GM19193 (cell line): Measurements from ENCODE around the gene SLC29A1.

Source experiments
- POLR2A ChIP-seq: IDR thresholded peaks from 4 replicates; pipeline ENCODE4 v1.6.1; 2011; ENCODE audit not compliant: insufficient read depth, insufficient read length; ENCODE audit errors: extremely low read depth

SLC29A1 gene

DNA sequence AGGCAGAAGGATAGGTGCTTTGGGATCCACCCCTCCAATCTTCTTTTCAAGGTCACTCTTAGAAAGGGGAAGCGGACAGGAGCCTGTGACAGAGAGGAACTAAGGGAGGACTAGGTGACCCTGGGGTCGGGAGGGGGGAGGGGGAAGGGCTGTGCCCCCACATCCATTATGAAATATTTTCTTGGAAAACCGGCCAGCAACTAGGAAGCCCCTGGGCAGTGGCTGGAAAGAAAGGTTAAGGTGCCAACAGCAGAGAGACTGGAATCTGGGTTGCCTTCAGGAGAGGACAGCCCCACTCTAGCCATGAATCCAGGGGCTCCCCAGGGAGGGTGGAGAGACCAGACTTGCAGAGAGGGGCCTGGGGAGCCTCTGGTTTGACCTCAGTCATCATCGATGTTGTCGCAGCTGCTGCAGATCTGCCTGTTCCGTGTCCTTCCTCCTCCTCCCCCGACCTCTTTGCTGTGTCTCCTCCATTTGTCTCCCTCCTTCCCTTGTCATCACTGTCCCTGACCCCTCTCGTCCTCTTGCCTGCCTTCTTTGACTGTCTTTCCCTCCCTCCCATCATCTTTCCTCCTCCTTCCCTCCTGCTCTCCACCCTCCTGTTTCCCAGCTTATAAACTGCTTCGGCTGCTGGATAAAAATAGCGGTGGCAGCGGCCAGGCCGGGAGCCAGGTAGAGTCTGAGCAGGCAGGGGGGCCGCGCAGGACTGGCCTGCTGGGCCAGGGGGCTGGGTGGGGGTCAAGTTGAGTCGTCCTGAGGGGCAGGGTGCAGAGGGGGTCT, 3.2 kb downstream of the SLC29A1 start:
- no peak for TF ChIP-seq POLR2A

DNA sequence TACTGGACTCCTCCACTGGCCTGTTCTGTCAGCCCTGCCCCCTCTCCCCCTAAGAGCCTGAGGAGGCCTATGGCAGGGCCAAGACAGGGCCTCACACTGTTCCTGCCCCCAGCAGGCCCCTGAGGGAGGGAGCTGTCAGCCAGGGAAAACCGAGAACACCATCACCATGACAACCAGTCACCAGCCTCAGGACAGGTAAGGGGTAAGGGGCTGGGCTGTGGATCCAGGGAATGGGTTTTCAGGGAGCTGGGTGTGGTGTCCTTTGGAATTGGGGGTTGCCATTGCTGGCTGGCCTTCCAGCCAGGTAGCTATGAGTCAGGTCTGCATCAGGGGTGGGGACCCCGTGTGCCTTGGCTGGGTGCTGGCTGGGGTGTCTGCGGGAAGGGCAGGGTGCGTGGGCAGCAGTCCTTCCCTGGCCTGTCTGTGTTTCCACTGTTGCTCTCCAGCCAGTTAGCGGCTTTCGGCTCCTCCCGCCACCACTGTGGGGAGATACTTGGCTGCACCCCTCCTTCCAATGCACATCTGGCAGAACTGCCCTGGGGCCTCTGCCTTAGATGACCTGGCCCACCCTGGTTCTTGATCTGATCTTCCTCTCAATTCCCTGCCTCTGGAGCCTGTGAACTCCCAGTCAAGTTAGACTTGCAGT, 3.9 kb downstream of the SLC29A1 start:
- no peak for TF ChIP-seq POLR2A

DNA sequence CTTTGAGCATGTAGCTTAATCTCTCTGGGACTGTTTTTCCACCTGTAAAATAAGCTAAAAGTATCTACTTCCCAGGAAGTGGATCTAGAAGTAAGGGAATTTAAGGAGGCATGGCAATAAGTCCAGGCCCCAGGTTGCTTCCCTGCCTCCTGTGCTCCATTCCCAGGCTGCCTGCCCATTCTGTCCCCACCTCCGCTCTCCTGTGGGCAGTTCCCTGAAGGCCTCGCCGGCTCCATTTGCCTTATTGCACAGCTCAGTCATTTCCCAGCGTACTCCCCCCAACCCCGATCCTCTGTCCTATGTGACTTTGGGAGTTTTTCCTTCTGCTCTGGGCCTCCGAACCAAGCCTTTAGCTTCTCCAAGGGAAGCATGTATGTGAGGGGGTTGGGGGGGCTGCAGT, 4.6 kb downstream of the SLC29A1 start:
- no peak for TF ChIP-seq POLR2A

DNA sequence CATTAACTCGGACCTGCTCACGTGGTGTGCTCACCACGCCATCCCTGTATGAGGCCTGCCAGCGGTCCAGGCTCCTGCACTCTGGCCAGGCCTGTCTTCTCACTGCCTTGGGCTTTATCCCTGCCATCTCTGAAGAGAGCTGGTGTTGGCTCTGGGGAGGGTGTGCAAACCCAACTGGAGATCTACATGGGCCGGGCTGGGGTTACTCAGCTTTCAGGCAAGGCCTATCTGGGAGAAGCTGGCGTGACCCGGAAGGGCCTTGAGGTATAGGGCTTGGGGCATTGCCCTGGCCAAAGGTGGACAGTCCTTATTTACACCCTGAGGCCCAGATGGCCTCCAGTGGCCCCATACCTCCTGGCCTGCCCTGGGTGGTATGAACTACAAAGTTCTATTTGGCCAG, 5.0 kb downstream of the SLC29A1 start:
- no peak for TF ChIP-seq POLR2A

DNA sequence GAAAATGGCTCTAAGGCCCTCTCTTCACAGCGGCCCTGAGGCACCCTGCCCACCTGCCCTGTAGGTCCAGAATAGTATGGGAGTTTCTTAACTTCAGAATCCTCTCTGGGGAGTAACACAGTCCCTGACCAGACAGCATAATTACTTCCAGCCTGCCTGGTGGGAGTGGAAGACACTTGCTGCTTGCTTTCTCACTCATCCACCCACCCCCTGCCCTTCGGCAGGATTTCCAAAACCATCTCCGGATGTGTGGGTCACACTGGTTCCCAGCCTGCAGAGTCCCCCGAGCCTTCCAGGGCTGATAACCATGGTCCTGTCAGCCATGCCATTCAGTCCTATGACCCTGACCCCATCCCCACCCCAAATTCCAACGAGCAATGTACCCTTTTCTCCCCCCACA, 5.4 kb downstream of the SLC29A1 start:
- TF ChIP-seq POLR2A, result no peak

DNA sequence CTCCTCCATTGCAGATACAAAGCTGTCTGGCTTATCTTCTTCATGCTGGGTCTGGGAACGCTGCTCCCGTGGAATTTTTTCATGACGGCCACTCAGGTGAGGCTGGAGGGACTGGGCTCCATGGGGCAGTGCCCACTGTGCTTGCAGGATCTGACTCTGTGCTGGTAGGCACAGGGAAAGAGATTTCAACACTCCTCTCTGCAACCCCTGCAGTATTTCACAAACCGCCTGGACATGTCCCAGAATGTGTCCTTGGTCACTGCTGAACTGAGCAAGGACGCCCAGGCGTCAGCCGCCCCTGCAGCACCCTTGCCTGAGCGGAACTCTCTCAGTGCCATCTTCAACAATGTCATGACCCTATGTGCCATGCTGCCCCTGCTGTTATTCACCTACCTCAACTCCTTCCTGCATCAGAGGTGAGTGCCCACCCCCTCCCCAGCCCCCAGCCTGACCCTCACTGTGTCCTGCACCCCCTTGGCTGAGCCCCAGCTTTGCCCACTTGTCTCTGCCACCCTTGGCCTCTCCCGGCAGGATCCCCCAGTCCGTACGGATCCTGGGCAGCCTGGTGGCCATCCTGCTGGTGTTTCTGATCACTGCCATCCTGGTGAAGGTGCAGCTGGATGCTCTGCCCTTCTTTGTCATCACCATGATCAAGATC, 6.1 kb downstream of the SLC29A1 start:
- no peak for TF ChIP-seq POLR2A

DNA sequence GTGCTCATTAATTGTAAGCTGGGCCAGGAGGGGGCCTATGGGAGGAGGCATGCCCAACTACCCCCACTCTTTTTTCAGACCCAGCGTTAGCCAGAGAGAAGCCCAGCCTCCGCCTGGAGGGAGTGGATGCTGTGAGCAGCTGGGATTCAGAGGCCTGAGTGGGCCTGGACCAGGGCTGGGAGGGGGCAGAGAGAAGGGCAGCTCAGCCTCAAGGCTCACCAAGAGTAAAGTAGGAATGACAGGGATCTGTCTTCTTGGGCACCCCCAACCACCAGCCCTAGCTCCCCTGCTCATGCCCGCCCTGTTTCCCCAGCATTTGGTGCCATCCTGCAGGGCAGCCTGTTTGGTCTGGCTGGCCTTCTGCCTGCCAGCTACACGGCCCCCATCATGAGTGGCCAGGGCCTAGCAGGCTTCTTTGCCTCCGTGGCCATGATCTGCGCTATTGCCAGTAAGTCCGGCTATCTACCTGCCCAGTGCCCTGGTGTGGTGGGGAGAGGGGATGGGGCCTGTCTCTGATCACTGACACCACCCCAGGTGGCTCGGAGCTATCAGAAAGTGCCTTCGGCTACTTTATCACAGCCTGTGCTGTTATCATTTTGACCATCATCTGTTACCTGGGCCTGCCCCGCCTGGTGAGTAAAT, 6.8 kb downstream of the SLC29A1 start:
- no peak for TF ChIP-seq POLR2A

DNA sequence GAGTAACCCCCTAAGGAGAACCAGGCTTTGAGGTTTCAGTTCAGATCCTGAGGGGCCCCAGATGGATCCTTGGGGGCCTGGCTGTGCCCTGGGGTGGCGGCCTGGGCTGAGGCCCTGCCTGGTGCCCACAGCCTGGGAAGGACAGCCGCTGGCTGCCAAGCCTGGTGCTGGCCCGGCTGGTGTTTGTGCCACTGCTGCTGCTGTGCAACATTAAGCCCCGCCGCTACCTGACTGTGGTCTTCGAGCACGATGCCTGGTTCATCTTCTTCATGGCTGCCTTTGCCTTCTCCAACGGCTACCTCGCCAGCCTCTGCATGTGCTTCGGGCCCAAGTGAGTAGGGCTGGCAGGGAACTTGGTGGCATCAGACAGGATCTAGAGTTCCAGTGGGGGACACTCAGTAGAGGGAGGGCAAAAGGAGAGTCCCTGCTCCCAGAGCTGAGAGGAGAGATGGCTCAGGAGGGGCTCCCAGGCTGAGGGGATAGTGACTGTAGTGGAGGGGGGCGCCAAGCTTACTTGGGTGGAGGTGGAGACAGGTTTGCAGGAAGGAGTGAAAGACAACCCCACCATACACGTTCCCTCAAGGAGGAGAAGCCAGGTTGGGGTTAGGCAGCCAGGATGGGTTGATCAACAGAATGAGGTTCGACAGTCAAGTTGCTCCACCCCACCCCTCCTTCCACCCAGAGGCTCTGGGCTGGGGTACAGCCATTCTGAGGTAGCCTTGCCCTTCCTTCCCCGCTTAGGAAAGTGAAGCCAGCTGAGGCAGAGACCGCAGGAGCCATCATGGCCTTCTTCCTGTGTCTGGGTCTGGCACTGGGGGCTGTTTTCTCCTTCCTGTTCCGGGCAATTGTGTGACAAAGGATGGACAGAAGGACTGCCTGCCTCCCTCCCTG, 9.5 kb downstream of the SLC29A1 start:
- TF ChIP-seq POLR2A, result no peak

DNA sequence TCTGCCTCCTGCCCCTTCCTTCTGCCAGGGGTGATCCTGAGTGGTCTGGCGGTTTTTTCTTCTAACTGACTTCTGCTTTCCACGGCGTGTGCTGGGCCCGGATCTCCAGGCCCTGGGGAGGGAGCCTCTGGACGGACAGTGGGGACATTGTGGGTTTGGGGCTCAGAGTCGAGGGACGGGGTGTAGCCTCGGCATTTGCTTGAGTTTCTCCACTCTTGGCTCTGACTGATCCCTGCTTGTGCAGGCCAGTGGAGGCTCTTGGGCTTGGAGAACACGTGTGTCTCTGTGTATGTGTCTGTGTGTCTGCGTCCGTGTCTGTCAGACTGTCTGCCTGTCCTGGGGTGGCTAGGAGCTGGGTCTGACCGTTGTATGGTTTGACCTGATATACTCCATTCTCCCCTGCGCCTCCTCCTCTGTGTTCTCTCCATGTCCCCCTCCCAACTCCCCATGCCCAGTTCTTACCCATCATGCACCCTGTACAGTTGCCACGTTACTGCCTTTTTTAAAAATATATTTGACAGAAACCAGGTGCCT, 10.2 kb downstream of the SLC29A1 start:
- no peak for TF ChIP-seq POLR2A

DNA sequence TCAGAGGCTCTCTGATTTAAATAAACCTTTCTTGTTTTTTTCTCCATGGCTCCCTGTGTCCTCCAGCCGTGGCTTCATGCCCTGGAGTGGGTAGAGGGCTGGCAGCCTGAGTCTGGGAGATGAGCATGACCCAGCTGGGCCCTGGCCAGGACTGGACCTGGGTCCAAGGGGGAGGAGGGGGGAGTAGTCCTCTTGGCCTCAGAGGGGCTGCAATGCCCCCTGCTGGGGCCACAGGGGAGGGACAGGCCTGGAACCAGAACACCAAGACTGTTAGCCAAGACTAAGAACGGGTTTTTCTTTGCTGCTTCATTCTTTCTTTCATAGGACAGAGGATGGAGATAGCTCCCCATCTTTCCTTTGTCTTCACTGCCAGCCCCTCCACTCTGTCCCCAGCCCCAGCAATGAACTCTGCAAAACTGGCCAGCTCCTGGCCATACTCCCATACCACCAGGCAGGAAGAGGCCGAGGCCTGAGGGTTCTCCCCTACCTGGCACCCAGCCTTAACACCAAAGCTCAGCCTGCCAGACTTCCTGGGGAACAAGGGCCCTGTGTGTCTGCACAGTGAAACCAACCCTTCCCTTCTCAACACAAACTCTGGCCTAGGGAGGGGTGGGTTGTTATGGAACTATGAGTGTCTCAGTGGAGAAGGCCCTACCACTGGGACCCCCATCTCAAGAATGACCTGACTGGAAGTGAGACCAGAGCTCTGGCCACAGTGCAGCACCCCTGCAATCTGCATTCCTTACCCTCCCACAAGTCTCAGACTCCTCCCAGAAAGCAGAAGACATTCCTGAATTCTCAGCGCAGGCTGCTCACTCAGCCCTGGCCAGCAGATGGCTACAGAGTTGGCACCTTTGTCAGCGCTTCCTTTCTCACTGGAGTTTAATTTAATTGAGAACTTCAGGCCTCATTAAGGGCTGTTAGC, 11.0 kb downstream of the SLC29A1 start:
- TF ChIP-seq POLR2A, result no peak

DNA sequence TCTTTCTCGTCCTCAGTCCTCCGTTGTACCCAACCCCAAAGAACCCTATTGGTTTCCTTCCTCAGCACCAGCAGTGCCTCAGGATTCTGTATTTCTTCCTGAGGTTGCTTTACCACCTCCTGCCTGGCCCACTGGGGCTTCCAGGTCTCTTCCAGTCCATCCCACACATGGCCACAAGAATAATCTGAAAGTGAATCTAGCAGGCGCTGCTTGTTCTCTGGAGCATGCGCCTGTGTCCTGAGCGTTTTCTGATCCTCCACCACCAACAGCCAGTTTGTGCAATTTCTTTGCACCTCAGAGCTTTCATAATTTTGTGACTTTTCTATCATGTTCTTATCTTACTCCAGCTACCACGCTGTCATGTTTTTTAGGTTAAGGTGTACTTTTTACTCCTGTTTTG, 11.9 kb downstream of the SLC29A1 start:
- no peak for TF ChIP-seq POLR2A

DNA sequence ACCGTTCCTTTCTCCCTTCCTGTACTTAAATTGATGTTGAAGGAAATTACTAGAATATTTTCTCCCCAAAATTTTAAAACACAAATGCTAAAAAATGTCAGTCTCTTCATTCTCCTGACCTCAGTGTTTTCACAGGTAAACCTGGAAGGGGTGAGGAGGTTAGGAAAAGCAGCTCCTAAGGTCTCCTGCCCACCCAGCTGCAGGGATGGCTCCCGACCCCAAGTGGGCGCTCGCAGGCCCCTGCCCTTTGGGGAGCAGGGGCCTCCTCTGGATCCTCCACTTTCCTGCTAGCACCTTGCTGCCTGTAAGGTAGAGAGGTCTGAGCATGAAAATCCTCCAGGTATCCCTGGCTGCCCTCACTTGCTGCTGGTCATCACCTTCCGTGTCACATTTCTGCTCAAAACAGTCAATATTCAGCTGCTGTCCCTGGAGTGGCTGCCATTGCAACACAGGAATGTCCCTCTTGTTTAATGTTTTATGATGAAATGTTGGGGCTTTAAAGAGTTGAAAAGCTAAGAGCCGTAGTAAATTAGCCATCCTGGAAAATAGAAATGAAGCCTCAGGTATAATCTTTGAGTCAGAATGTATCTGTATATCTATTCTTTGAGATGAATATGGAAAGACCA, 12.6 kb downstream of the SLC29A1 start:
- no peak for TF ChIP-seq POLR2A
